Common myeloid progenitor, CD34-positive (primary cell): ENCODE results near the gene LRFN2.

Experiments
- CTCF ChIA-PET: fragments of 350-600 bp; sonication (Branson Sonifier 250); formaldehyde crosslinking; loops from one replicate; lab custom pipeline; 2021; ENCODE audit warnings: antibody characterized with exemption; lab: Charles Lee
- POLR2A ChIA-PET: fragments of 350-600 bp; sonication (Branson Sonifier 250); formaldehyde crosslinking; loops from one replicate; lab custom pipeline; 2021; ENCODE audit warnings: antibody characterized with exemption; lab: Charles Lee
- DNase-seq, 3 donors: peaks; one replicate each; pipeline versions ENCODE4 v3.0.0 to v3.0.0-alpha.2; 2013
- H3K27ac ChIP-seq, 2 experiments: 1 replicate in 1 of 2; 2 replicates in 1 of 2; pipeline ENCODE4 v1.7.0; 2013; ENCODE audit warnings: inconsistent platforms in 2 of 2, low read length in 2 of 2, mild to moderate bottlenecking in 2 of 2, low read depth in 1 of 2, moderate library complexity in 1 of 2; ENCODE audit not compliant: severe bottlenecking in 2 of 2, insufficient read depth in 1 of 2, poor library complexity in 1 of 2
- H3K27me3 ChIP-seq, 5 experiments: replicated peaks in 2 of 5; 1 replicate in 3 of 5; 2 replicates in 2 of 5; pipeline versions ENCODE4 v1.6.1 to v1.7.0; 2013; ENCODE audit warnings: low read length in 4 of 5, mild to moderate bottlenecking in 2 of 5, moderate library complexity in 2 of 5, inconsistent platforms in 1 of 5; ENCODE audit not compliant: insufficient read depth in 5 of 5, control insufficient read depth in 4 of 5
- H3K36me3 ChIP-seq, 4 experiments: 1 replicate in 2 of 4; 2 replicates in 2 of 4; pipeline versions ENCODE4 v1.6.1 to v1.7.0; 2013; ENCODE audit warnings: low read length in 3 of 4, control low read depth in 1 of 4, mild to moderate bottlenecking in 1 of 4; ENCODE audit not compliant: control insufficient read depth in 4 of 4, insufficient read depth in 4 of 4
- H3K4me1 ChIP-seq, 4 experiments: 1 replicate in 3 of 4; 2 replicates in 1 of 4; pipeline versions ENCODE4 v1.6.1 to v1.7.1; 2013; ENCODE audit warnings: low read length in 3 of 4, mild to moderate bottlenecking in 3 of 4, control low read depth in 1 of 4, inconsistent platforms in 1 of 4, moderate library complexity in 1 of 4; ENCODE audit not compliant: control insufficient read depth in 4 of 4, insufficient read depth in 4 of 4; ENCODE audit errors: control extremely low read depth in 1 of 4
- H3K4me3 ChIP-seq, 7 experiments: 1 replicate in 4 of 7; 2 replicates in 3 of 7; pipeline versions ENCODE4 v1.5.1 to v1.7.0; 2013; ENCODE audit warnings: mild to moderate bottlenecking in 7 of 7, low read length in 6 of 7, moderate library complexity in 6 of 7, inconsistent platforms in 2 of 7, low read depth in 2 of 7, control low read depth in 1 of 7; ENCODE audit not compliant: insufficient read depth in 4 of 7, control insufficient read depth in 1 of 7; ENCODE audit errors: extremely low read depth in 1 of 7
- H3K9me3 ChIP-seq, 5 experiments: 1 replicate in 4 of 5; 2 replicates in 1 of 5; pipeline versions ENCODE4 v1.6.1 to v1.7.1; 2013; ENCODE audit warnings: low read length in 4 of 5, mild to moderate bottlenecking in 2 of 5, inconsistent platforms in 1 of 5, low read depth in 1 of 5, moderate library complexity in 1 of 5; ENCODE audit not compliant: control insufficient read depth in 4 of 5, insufficient read depth in 2 of 5; ENCODE audit errors: control extremely low read depth in 1 of 5
- WGBS: methylation state at CpG from one replicate; pipeline ENCODE4 v1.1.5; 2013; ENCODE audit not compliant: insufficient coverage; 5-methylcytosine and 5-hydroxymethylcytosine counted together

Gene LRFN2

DNA sequence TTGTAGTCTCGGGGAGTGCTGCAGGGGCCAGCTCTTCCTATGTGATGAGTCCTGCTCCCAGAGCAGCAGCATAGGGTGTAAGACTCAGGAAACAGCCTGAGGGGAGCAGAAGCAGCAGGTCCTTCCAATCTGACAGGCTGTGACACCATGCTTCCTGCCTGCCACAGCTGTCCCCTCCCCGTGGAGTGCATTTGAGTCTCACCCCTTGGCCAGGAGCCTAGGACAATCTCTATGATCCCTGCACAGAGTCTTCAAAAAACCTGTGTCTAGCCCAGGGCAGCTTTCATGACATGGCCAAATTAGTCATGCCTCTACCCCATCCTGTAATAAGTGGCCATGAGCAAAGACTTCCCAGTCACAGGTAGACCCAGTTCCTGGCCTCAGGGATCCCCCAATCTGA, 23.1 kb upstream of the LRFN2 start:
- CTCF ChIA-PET: interaction anchor here (0.7 kb wide), 1 partner anchor 723 kb away, joined by 4 read pairs; no protein-coding TSS in a partner anchor
- DNase-seq: no peak
- no peaks in the 10 kb centered on the region for H3K36me3 ChIP-seq
- no peak overlapping the region for H3K27ac ChIP-seq
- no peaks in the 10 kb centered on the region for H3K9me3 ChIP-seq
- POLR2A ChIA-PET: no interaction called here
- peaks cover 0 to 9% (median 4%) of the 10 kb centered on the region in 5 experiments for H3K27me3 ChIP-seq
- peaks cover 0 to 2% (median 0%) of the 10 kb centered on the region in 4 experiments for H3K4me1 ChIP-seq
- H3K4me3 ChIP-seq: no peak overlapping the region
- 23% methylated on average over 2 of the region's 2 CpGs for WGBS

DNA sequence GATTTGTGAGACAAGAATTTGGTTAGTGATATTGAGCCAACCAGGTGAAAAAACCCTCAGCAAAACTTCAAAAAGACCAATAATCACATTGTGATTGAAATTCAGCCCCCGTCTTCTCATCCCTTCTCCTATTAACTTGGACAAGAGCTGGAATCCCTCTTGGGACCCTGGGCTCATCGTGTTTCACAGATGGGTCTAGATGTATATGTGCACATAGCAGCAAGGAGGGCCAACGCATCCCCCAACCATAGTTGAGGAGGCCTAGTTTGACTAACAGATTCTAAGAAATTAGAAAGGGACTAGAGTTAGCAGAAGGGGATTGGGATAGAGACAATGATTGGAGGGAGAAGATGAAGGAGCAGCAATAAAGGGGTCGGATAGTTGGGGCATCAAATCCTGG, 19.8 kb upstream of the LRFN2 start:
- H3K27me3 ChIP-seq: peaks cover 0 to 24% (median 8%) of the 10 kb centered on the region in 5 experiments
- H3K4me3 ChIP-seq: no peak overlapping the region
- no peak for DNase-seq
- 89% methylated on average over 4 of the region's 4 CpGs for WGBS
- H3K27ac ChIP-seq: no peak overlapping the region
- CTCF ChIA-PET: no interaction called here
- POLR2A ChIA-PET: no interaction called here
- H3K4me1 ChIP-seq: peaks cover 0 to 2% (median 0%) of the 10 kb centered on the region in 4 experiments
- no peaks in the 10 kb centered on the region for H3K36me3 ChIP-seq
- H3K9me3 ChIP-seq: no peaks in the 10 kb centered on the region

GRCh38 chr6:40606526-40606925, 19.4 kb upstream of the LRFN2 start:
- no peak for DNase-seq
- Histone ChIP-seq H3K27ac (no peak overlapping the region), H3K4me1 (peaks cover 0 to 2% (median 0%) of the 10 kb centered on the region in 4 experiments), H3K27me3 (peaks cover 0 to 28% (median 8%) of the 10 kb centered on the region in 5 experiments), H3K9me3 (no peaks in the 10 kb centered on the region), H3K36me3 (no peaks in the 10 kb centered on the region), H3K4me3 (no peak overlapping the region)
- POLR2A ChIA-PET: no interaction called here
- CTCF ChIA-PET: no interaction called here
- WGBS: 100% methylated on average over 1 of the region's 2 CpGs

GRCh38 chr6:40604082-40604481, 16.9 kb upstream of the LRFN2 start:
- no peaks in the 10 kb centered on the region for H3K4me1 ChIP-seq
- H3K9me3 ChIP-seq: no peaks in the 10 kb centered on the region
- no peaks in the 10 kb centered on the region for H3K36me3 ChIP-seq
- no CpG with 5 or more reads among the region's 2 CpGs for WGBS
- H3K27ac ChIP-seq: no peak overlapping the region
- ChIA-PET POLR2A (no interaction called here), CTCF (no interaction called here)
- peaks cover 0 to 50% (median 8%) of the 10 kb centered on the region in 5 experiments for H3K27me3 ChIP-seq
- no peak overlapping the region for H3K4me3 ChIP-seq
- no peak for DNase-seq

GRCh38 chr6:40599555-40599954, 12.4 kb upstream of the LRFN2 start:
- H3K36me3 ChIP-seq: no peaks in the 10 kb centered on the region
- ChIA-PET CTCF (interaction anchor here (3.9 kb wide), 1 partner anchor 11 kb away, joined by 17 read pairs; the partner anchor contains the start of gene LRFN2), POLR2A (no interaction called here)
- no peaks in the 10 kb centered on the region for H3K9me3 ChIP-seq
- DNase-seq: peak in 2 of 3 donors; percentile 52 to 64
- no peaks in the 10 kb centered on the region for H3K4me1 ChIP-seq
- WGBS: 14% methylated on average over 28 of the region's 28 CpGs
- no peak overlapping the region for H3K27ac ChIP-seq
- H3K27me3 ChIP-seq: peaks cover 4 to 78% (median 10%) of the 10 kb centered on the region in 5 experiments
- no peak overlapping the region for H3K4me3 ChIP-seq

DNA sequence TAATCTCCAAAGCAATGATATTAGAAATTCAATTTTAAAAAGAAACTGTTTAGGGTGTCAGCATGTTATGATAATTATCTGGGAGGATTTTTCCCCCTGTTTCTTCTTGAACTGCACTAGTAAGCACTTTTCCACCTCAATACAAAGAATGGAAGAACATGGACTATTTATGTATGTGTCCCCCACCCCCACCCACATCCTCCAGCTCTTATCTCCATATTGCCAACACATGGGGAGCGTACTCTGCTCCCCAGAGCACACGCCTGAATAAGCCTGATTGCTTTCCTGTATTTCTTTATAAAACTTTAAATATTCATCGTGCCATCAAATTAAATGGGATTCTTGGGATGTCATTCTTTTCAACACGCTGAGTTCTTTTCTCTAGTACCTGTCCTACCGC, 11.4 kb upstream of the LRFN2 start:
- H3K27me3 ChIP-seq: peaks cover 4 to 71% (median 10%) of the 10 kb centered on the region in 5 experiments
- H3K4me1 ChIP-seq: no peaks in the 10 kb centered on the region
- H3K36me3 ChIP-seq: no peaks in the 10 kb centered on the region
- POLR2A ChIA-PET: no interaction called here
- no peak overlapping the region for H3K4me3 ChIP-seq
- no peaks in the 10 kb centered on the region for H3K9me3 ChIP-seq
- CTCF ChIA-PET: interaction anchor here (3.9 kb wide), 1 partner anchor 10 kb away, joined by 17 read pairs; the partner anchor contains the start of gene LRFN2
- no CpG with 5 or more reads among the region's 5 CpGs for WGBS
- no peak for DNase-seq
- no peak overlapping the region for H3K27ac ChIP-seq

DNA sequence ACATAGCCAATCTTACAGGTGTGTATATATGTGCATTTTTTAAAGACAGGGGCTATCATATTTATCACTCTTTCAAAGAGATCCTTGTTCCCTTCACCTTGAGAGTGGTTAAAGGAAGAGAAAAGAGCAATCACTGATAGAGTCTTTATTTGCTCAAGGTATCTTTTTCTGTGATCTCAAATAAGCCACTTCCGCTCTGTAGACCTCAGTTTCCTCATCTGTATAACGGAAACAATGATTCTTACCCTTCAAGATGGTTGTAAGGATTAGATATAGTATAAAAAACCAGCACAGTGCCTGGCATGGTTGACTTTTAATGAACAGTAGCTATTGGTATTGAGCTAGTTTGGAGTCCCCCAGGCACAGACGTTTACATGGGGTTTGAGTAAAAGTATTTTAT, 10.1 kb upstream of the LRFN2 start:
- CTCF ChIA-PET: interaction anchor here (0.6 to 3.9 kb wide), 2 partner anchors 9 to 15 kb away, joined by 3 to 17 read pairs; partner anchors contain the start of gene LRFN2

More for the DNA sequence above, 10.1 kb upstream of the LRFN2 start:
- Histone ChIP-seq H3K4me3 (no peak overlapping the region), H3K4me1 (no peaks in the 10 kb centered on the region), H3K27ac (no peak overlapping the region), H3K27me3 (peaks cover 0 to 60% (median 10%) of the 10 kb centered on the region in 5 experiments), H3K9me3 (no peaks in the 10 kb centered on the region), H3K36me3 (no peaks in the 10 kb centered on the region)
- DNase-seq: no peak
- POLR2A ChIA-PET: no interaction called here
- 100% methylated on average over 1 of the region's 3 CpGs for WGBS
